ENCODE measurements around the gene ARMS2. TPM values are rescaled to one million over a fixed set of nuclear protein-coding genes. Genes with fewer than 3 reads are reported as not detected.

ARMS2 gene
- total RNA-seq, 2 donors from 2014 or later, result not detected

DNA sequence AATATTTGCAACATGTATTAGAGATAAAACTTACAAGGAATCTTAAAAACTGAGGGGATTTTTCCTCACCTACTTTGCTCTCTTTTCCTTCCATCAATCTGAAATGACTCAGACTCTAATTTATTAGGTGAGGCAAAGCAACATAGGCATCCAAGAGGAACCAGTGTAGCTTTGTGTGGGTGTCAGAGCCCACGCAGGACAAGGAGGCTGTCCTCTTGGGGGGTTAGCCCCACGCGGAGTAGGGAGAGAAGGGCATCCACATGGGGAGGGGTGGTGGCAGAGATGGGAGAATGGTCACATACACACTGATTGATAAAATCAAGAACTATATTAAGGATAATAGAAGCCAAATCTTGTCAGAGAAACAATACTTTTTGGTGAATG is 33.8 kb upstream of the ARMS2 start:
- Histone ChIP-seq H3K36me3 (ENCODE audit: control insufficient read depth, insufficient read depth, low read length) (peaks cover 23% of the 10 kb centered on the region), H3K27me3 (ENCODE audit: control insufficient read depth, insufficient read depth, low read length, poor library complexity, severe bottlenecking) (no peaks in the 10 kb centered on the region), H3K9ac (ENCODE audit: extremely low read depth, low read length, poor library complexity, severe bottlenecking) (no peak overlapping the region), H3K9me3 (ENCODE audit: control insufficient read depth, low read length) (no peaks in the 10 kb centered on the region), H3K27ac (ENCODE audit: low read depth, low read length) (no peak overlapping the region), H3K4me1 (ENCODE audit: control insufficient read depth, insufficient read depth, low read length) (peaks cover 7% of the 10 kb centered on the region), H3K4me3 (ENCODE audit: low read length) (no peak overlapping the region)
- 88% methylated on average over 3 of the region's 3 CpGs; no CpG with 5 or more reads in 1 of the 2 experiments for WGBS, 2 experiments (ENCODE audit: insufficient coverage in 1 of 2, insufficient read length in 1 of 2)
- Mint-ChIP-seq H3K27ac (no peak overlapping the region), H3K9me3 (no peaks in the 10 kb centered on the region), H3K4me1 (peaks cover 14% of the 10 kb centered on the region), H3K27me3 (ENCODE audit: insufficient read depth) (no peaks in the 10 kb centered on the region), H3K4me3 (no peak overlapping the region), H3K36me3 (ENCODE audit: low read depth) (peaks cover 23% of the 10 kb centered on the region)
- no peak for DNase-seq
- no peak for TF ChIP-seq CTCF (conservative IDR thresholded peaks at IDR 0.05)

DNA sequence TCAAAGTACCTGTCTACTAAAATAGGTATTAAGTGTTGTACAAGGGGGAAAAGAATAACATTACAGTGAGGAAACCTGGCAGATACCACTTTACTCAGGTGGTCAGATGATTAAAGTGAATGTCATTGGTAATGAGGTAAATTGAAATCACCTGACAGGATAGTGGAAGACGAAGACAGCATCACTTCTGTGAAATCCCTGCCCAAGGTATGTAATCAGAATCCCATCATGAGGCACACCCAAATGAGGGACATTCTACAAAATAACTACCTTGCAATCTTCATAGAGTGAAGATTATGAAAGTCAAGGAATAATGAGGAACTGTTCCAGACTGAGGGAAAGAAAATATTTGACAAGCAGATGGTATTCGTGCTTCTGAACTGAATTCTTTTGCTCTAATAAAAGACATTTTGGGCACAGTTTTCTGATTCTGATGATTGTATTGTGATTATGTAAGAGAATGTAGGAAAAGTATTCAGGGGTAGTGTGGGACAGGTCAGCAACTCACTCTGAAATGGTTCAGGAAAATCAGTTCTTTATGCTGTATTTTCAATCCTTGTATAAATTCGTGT is 33.3 kb upstream of the ARMS2 start:
- no peak for TF ChIP-seq CTCF (conservative IDR thresholded peaks at IDR 0.05)
- Histone ChIP-seq H3K27me3 (ENCODE audit: control insufficient read depth, insufficient read depth, low read length, poor library complexity, severe bottlenecking) (no peaks in the 10 kb centered on the region), H3K36me3 (ENCODE audit: control insufficient read depth, insufficient read depth, low read length) (peaks cover 23% of the 10 kb centered on the region), H3K4me3 (ENCODE audit: low read length) (no peak overlapping the region), H3K4me1 (ENCODE audit: control insufficient read depth, insufficient read depth, low read length) (peaks cover 4% of the 10 kb centered on the region), H3K9ac (ENCODE audit: extremely low read depth, low read length, poor library complexity, severe bottlenecking) (no peak overlapping the region), H3K27ac (ENCODE audit: low read depth, low read length) (no peak overlapping the region), H3K9me3 (ENCODE audit: control insufficient read depth, low read length) (no peaks in the 10 kb centered on the region)
- Mint-ChIP-seq H3K9me3 (no peaks in the 10 kb centered on the region), H3K27ac (no peak overlapping the region), H3K27me3 (ENCODE audit: insufficient read depth) (no peaks in the 10 kb centered on the region), H3K4me3 (no peak overlapping the region), H3K36me3 (ENCODE audit: low read depth) (peaks cover 19% of the 10 kb centered on the region), H3K4me1 (peaks cover 9% of the 10 kb centered on the region)
- WGBS, 2 experiments (ENCODE audit: insufficient coverage in 1 of 2, insufficient read length in 1 of 2), result 84 to 95% methylated on average over 2 to 3 of the region's 3 CpGs
- no peak for DNase-seq

DNA sequence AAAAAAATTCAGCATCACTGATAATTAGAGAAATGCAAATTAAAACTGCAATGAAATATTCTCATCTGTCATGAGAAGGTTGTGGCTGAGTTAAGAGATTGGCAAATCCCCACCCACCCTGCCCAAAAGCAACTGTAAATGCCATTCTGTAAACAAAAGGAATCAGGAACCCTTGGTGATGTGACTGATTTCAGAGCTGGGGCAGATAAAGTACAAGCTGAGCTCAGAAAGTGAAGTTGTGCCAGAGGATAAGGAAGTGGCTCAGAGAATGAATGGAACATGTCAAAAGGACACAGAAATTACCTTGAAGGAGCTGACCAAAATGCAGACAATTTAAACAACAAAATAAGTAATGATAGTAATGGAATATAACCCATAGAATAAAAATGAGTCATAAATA is 32.7 kb upstream of the ARMS2 start:
- no peak for TF ChIP-seq CTCF (conservative IDR thresholded peaks at IDR 0.05)
- no peaks in the 10 kb centered on the region for H3K27me3 Mint-ChIP-seq (ENCODE audit: insufficient read depth)
- no peak overlapping the region for H3K27ac Mint-ChIP-seq

More for the DNA sequence above, 32.7 kb upstream of the ARMS2 start:
- Mint-ChIP-seq H3K4me1 (peaks cover 5% of the 10 kb centered on the region), H3K4me3 (no peak overlapping the region), H3K9me3 (no peaks in the 10 kb centered on the region), H3K36me3 (ENCODE audit: low read depth) (peaks cover 20% of the 10 kb centered on the region)
- Histone ChIP-seq H3K27me3 (ENCODE audit: control insufficient read depth, insufficient read depth, low read length, poor library complexity, severe bottlenecking) (no peaks in the 10 kb centered on the region), H3K9me3 (ENCODE audit: control insufficient read depth, low read length) (no peaks in the 10 kb centered on the region), H3K4me3 (ENCODE audit: low read length) (no peak overlapping the region), H3K4me1 (ENCODE audit: control insufficient read depth, insufficient read depth, low read length) (no peaks in the 10 kb centered on the region), H3K9ac (ENCODE audit: extremely low read depth, low read length, poor library complexity, severe bottlenecking) (no peak overlapping the region), H3K27ac (ENCODE audit: low read depth, low read length) (no peak overlapping the region), H3K36me3 (ENCODE audit: control insufficient read depth, insufficient read depth, low read length) (peaks cover 23% of the 10 kb centered on the region)
- no peak for DNase-seq
